Astrocyte (in vitro differentiated cells and primary cell): ENCODE data around the gene SHLD2.
"Not testable (repeated sequence)": the region's sequence is repeated elsewhere in the genome, so short reads cannot be mapped to it uniquely, and the experiment has no call there.

Source experiments
- EZH2 ChIP-seq: IDR thresholded peaks from 2 replicates; pipeline ENCODE4 v1.6.1; 2012; ENCODE audit warnings: mild to moderate bottlenecking, low read length, inconsistent platforms; ENCODE audit not compliant: insufficient read depth
- TF ChIP-seq, protein P1 (sequence below): IDR thresholded peaks from 2 replicates; pipeline ENCODE4 v1.5.1; 2011; ENCODE audit warnings: low read depth, mild to moderate bottlenecking, inconsistent platforms, low read length, moderate library complexity; ENCODE audit not compliant: insufficient read depth

DNA sequence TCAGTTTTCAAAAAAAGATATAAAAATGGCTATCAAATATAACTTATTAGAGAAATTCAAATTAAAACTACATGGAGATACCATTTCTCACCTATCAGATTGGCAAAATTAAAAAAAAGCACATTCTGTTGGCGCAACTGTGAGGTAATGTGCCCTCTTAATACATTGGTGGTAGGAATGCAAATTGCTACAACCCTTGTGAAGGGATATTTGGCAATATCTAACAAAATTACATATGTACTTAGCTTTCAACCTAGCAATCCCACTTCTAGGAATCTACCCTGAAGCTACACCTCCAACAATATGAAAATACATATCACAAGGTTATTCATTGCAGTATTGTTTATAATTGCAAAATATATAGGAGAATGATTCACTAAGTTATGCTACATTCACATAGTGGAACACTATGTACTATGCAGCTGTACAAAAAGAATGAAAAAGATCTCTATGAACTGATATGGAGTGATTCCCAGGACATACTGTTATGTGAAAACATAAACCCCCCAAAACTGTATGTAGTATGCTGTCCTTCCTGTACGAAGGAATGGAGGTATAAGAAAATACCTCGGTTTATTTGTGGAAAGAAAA is 67.8 kb downstream of the SHLD2 start:
- TF ChIP-seq EZH2 = not testable (repeated sequence)
- TF ChIP-seq, protein P1, sequence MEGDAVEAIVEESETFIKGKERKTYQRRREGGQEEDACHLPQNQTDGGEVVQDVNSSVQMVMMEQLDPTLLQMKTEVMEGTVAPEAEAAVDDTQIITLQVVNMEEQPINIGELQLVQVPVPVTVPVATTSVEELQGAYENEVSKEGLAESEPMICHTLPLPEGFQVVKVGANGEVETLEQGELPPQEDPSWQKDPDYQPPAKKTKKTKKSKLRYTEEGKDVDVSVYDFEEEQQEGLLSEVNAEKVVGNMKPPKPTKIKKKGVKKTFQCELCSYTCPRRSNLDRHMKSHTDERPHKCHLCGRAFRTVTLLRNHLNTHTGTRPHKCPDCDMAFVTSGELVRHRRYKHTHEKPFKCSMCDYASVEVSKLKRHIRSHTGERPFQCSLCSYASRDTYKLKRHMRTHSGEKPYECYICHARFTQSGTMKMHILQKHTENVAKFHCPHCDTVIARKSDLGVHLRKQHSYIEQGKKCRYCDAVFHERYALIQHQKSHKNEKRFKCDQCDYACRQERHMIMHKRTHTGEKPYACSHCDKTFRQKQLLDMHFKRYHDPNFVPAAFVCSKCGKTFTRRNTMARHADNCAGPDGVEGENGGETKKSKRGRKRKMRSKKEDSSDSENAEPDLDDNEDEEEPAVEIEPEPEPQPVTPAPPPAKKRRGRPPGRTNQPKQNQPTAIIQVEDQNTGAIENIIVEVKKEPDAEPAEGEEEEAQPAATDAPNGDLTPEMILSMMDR = not testable (repeated sequence)
